Measurements from ENCODE around the gene LAPTM5.

DNA sequence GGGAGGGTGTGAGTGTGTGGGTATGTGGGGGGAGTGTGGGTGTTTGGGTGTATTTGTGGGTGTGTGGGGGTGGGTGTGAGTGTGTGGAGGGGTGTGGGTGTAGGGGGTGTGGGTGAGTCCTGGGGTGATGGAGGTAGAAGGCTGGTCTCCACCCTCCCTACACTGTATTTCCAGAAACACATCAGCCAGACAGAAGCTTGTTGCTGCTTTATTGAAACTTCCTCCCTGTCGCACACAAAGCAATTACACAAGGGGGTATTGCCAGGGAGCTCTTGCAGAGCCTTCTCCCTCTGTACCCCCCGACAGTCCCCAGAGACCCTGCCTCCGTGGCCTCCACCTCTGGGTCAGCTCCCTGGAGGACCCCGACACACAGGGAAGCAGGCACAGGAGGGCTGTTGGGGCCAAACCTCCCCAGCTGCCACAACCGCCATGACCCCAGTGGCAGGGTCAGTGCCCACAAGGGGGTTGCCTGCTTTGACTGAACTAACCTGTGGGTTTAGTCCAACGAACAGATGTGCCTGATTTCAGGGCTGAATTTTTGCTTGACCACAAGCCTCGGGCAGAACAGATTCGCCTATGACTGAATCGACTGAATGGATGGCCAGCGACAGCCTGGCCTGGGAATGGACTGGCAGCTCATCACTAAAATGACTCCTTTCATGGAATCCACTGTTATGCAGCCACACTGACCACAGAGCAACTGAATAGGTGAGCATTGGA is 25.1 kb downstream of the LAPTM5 start:
- TF ChIP-seq, protein P1, sequence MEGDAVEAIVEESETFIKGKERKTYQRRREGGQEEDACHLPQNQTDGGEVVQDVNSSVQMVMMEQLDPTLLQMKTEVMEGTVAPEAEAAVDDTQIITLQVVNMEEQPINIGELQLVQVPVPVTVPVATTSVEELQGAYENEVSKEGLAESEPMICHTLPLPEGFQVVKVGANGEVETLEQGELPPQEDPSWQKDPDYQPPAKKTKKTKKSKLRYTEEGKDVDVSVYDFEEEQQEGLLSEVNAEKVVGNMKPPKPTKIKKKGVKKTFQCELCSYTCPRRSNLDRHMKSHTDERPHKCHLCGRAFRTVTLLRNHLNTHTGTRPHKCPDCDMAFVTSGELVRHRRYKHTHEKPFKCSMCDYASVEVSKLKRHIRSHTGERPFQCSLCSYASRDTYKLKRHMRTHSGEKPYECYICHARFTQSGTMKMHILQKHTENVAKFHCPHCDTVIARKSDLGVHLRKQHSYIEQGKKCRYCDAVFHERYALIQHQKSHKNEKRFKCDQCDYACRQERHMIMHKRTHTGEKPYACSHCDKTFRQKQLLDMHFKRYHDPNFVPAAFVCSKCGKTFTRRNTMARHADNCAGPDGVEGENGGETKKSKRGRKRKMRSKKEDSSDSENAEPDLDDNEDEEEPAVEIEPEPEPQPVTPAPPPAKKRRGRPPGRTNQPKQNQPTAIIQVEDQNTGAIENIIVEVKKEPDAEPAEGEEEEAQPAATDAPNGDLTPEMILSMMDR (IDR thresholded peaks at IDR 0.05) = no peak
- TF ChIP-seq POLR2A (IDR thresholded peaks at IDR 0.05) = no peak

All from thyroid gland (tissue), 4 donors.